Skin of body (tissue), 2 donors: ENCODE data around the gene EFEMP2. TPM values are rescaled to one million over a fixed set of nuclear protein-coding genes. Genes with fewer than 3 reads are reported as not detected.
A peak's percentile ranks its signal among the peaks of the same experiment; 100 is the strongest.

Experiments used
- DNase-seq: peaks from one replicate; lab custom pipeline; 2025; lab: John Stamatoyannopoulos, UW
- total RNA-seq: library from RNA; depleted of rRNA; stranded (reverse); fragments of >200 nt; gene quantifications from one replicate; pipeline ENCODE4 v1.2.3, GENCODE V29; 2014

The EFEMP2 gene
- total RNA-seq, 1 donor from 2014 or later = 33.6 TPM

DNA sequence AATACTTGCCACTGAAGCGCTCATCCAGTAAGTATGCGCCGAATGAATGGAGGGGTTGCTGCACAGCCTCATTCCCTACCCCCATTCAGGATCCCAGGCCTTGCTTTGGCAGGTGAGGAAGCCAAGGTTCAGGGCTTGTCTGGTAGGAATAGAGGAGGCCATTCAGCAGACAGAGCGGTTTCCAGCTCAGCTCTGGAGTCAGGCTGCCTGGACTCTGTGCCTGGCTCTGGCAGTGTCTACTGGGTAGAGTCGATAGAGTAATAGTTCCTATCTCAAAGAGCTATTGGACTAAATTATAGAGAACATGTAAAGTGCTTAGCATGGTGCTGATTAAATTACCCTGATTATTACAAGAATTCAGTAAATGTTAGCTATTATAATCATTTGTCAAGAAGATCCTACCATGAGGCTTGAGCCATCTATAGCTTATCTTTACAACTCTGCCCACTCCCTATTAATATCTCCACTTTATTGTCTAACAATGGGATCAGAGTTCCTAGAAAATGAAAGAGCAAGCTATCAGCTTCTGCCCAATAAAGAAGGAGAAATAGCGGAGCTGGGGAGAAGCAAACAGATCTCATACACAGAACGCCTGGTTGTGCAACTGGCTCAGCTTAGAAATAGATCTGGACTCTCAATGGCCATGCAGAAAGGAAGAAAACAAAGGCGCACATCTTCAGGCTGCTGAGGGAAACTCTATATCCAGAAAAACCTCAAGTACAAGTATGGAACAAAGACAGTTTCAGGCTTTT lies 45.4 kb downstream of the EFEMP2 start:
- no peak for DNase-seq

DNA sequence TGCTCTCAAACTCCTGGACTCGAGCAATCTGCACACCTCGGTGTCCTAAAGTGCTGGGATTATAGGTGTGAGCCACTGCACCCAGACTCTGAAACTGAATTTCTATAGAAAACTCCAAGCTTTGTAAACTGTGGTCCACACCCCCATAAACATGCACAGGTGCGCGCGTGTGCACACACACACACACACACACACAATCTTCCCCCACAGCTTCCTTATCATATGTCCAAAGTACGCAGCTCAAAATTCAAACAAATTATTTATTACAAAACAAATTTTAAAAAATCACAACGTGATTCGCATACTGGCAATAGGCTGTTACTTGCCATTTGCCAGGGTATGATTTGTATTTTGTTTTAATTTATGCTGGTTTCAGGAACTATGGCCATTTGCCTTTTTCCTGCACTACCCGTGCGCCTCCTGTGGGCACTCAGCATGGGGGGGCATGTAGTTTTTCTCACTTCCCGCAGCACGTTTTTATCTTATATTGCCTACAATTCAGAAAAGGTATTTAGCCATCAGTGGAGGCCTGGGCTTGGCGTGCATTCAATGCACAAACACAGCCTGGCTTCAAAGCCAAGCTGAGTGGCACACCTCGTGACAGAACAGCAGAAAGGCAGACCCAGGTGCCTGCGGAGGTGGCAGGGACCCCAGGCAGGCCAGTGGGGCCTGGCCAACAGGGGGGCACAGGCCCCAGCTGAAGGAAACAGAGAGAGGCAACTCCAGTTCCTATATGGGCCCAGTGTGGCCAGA lies 49.6 kb downstream of the EFEMP2 start:
- DNase-seq = no peak

DNA sequence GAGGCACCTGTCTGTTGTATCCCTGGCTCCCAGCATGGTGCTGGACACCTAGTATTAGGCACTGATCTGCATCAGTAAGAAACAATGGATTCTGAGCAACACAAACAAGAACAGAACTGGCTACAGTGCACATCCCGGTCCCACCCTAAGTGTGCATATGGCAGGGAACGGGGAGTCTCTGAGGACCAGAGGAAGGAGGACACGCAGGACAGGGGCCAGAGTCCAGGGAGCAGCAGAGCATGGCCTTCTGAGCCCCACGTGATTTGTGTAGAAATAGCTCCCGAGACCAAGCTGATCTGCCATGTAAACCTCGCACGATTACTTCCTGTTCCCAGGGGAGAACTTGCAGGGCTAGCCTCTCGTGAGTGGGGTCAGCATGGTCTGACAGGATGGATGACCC lies 51.5 kb downstream of the EFEMP2 start:
- no peak for DNase-seq

DNA sequence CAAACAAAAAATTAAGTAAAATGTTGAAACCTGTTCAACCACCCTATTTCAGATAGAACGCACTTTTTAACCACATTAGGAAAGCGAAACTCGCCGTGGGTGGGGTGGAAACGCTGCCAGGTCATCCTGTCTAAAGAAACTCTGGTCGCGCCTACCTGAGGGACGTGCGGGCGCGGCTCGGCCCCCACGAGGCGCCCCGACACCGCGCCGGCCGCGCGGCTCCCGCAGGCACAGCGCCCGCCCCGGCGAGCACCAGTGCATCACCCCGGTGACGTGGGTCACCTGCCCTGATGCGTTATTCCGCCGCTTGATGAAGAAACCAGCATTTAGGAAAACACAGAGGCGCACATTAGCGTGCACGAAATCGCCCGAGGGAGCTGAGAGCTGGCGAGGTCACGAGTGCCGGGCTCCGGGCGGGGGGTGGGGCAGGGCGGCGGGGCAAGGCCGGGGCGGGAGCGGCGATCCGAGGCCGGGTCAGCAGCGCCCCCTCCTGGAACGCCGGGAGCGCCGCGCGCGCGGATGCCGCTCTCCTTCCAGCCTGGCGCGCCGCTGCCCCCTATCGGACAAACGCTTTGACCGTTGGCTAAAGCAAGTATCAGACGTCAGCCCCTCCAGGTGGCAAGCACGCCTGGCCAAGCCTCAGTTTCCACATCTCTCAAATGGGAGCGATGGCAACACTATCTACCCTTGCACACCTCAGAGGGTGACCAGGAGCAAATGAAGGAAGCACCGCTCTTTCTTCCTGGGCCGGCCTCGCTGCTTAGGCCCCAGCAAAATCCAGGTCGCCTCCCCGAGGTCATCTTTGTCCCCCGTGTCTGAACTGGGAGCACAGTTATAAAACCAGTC lies 54.5 kb downstream of the EFEMP2 start:
- DNase-seq = peak; percentile 75

DNA sequence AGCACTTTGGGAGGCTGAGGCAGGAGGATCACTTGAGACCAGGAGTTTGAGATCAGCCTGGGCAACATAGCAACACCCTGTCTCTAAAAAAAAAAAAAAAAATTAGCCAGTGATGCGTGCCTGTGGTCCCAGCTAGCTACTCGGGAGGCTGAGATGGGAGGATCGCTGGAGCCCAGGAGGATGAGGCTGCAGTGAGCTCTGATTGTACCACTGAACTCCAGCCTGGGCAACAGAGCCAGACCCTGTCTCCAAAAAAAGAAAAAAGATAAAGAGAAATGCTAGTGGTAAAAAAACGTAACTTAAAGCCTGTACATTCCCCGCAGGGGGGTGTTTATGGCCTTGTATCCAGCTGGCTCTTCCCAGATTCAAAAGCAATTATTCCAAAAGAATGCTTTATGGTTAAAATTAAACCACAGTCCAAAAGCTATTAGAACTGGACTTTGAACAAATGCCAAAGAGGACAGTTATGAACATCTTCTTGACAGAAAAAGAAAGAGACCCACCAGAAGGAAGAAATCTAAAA lies 55.2 kb downstream of the EFEMP2 start:
- no peak for DNase-seq

DNA sequence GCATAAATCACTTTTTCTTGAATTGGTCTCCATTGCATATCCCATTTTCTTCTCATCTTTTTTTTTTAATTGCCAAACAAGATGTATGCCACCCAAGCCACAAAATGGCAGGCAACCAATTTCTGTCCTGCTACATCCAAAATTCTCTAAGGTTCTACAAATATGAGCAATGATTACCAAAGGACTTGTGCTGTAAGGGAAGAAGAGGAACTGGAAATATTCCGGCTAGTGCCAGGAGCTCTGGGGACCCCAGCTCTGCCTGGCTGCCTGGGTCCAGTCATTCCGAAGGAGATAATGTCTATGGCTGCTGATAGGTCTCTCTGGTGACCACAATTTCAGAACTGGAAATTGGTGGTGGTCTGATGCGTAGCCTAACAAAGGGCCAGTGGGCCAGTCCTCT lies 55.9 kb downstream of the EFEMP2 start:
- DNase-seq = no peak

Other genes starting within 250 kb of the EFEMP2 start
- 12.1 TPM for gene SIPA1, start 234.7 kb downstream of the EFEMP2 start, total RNA-seq
- gene RELA, start 209.9 kb downstream of the EFEMP2 start, total RNA-seq = 22.6 TPM
- 30.0 TPM for gene KAT5, start 160.5 kb downstream of the EFEMP2 start, total RNA-seq
- 12.9 TPM for gene RNASEH2C, start 152.0 kb downstream of the EFEMP2 start, total RNA-seq
- 6.9 TPM for gene AP5B1, start 91.8 kb downstream of the EFEMP2 start, total RNA-seq
- 23.3 TPM for gene OVOL1, start 85.7 kb downstream of the EFEMP2 start, total RNA-seq
- gene SNX32, start 38.8 kb downstream of the EFEMP2 start, total RNA-seq = 1.4 TPM
- 371 TPM for gene CFL1, start 14.6 kb downstream of the EFEMP2 start, total RNA-seq
- gene MUS81, start 12.4 kb downstream of the EFEMP2 start, total RNA-seq = 24.0 TPM
- 0.59 TPM for gene CTSW, start 7.0 kb upstream of the EFEMP2 start, total RNA-seq
- gene FIBP, start 15.7 kb upstream of the EFEMP2 start, total RNA-seq = 51.0 TPM
- gene CCDC85B, start 17.9 kb upstream of the EFEMP2 start, total RNA-seq = 11.4 TPM
- 10.6 TPM for gene FOSL1, start 27.6 kb upstream of the EFEMP2 start, total RNA-seq
- 13.6 TPM for gene C11orf68, start 46.3 kb upstream of the EFEMP2 start, total RNA-seq
- 55.1 TPM for gene DRAP1, start 46.6 kb upstream of the EFEMP2 start, total RNA-seq
- not detected for gene TSGA10IP, start 72.7 kb upstream of the EFEMP2 start, total RNA-seq
- 38.0 TPM for gene SART1, start 88.9 kb upstream of the EFEMP2 start, total RNA-seq
- gene EIF1AD, start 129.4 kb upstream of the EFEMP2 start, total RNA-seq = 19.0 TPM
- 20.5 TPM for gene BANF1, start 129.7 kb upstream of the EFEMP2 start, total RNA-seq
- 279 TPM for gene CST6, start 139.2 kb upstream of the EFEMP2 start, total RNA-seq
- gene CATSPER1, start 153.7 kb upstream of the EFEMP2 start, total RNA-seq = 0.10 TPM
- not detected for gene GAL3ST3, start 176.4 kb upstream of the EFEMP2 start, total RNA-seq
- 87.3 TPM for gene SF3B2, start 179.6 kb upstream of the EFEMP2 start, total RNA-seq
- gene PACS1, start 197.5 kb upstream of the EFEMP2 start, total RNA-seq = 31.0 TPM